GM18499 (cell line): ENCODE data around the gene BIRC7.

Experiments
- ATAC-seq: cut with Tn5 transposase; IDR thresholded peaks from one replicate; pipeline ENCODE4 v1.9.1; 2021; ENCODE audit warnings: moderate number of reproducible peaks; ENCODE audit not compliant: insufficient read depth, unreplicated experiment

The BIRC7 gene

GRCh38 chr20:63223121-63223825, 12.4 kb upstream of the BIRC7 start:
- ATAC-seq: no peak

GRCh38 chr20:63223826-63224207, 11.9 kb upstream of the BIRC7 start:
- ATAC-seq: no peak

GRCh38 chr20:63224412-63225081, 11.2 kb upstream of the BIRC7 start:
- ATAC-seq: no peak

GRCh38 chr20:63225082-63225454, 10.6 kb upstream of the BIRC7 start:
- no peak for ATAC-seq

- no peak for ATAC-seq
Measured at GRCh38 chr20:63226042-63226943, 9.4 kb upstream of the BIRC7 start.

GRCh38 chr20:63227260-63227659, 8.4 kb upstream of the BIRC7 start:
- ATAC-seq: no peak

GRCh38 chr20:63228806-63229205, 6.9 kb upstream of the BIRC7 start:
- ATAC-seq: no peak

GRCh38 chr20:63230800-63231268, 4.9 kb upstream of the BIRC7 start:
- ATAC-seq: no peak

GRCh38 chr20:63232235-63233060, 3.3 kb upstream of the BIRC7 start:
- no peak for ATAC-seq

- no peak for ATAC-seq
Measured at GRCh38 chr20:63233061-63233344, 2.7 kb upstream of the BIRC7 start.

- ATAC-seq: no peak
Measured at GRCh38 chr20:63233924-63234323, 1.8 kb upstream of the BIRC7 start.

GRCh38 chr20:63234693-63235398, 859 bp upstream of the BIRC7 start:
- ATAC-seq: no peak

- no peak for ATAC-seq
Measured at GRCh38 chr20:63236116-63236837, 572 bp downstream of the BIRC7 start.

GRCh38 chr20:63238031-63238430, 2.3 kb downstream of the BIRC7 start:
- no peak for ATAC-seq

GRCh38 chr20:63238514-63239125, 2.9 kb downstream of the BIRC7 start:
- ATAC-seq: no peak

GRCh38 chr20:63239431-63239830, 3.7 kb downstream of the BIRC7 start:
- ATAC-seq: no peak

- no peak for ATAC-seq
Measured at GRCh38 chr20:63240004-63240403, 4.3 kb downstream of the BIRC7 start.

- ATAC-seq: no peak
Measured at GRCh38 chr20:63241272-63241671, 5.6 kb downstream of the BIRC7 start.

GRCh38 chr20:63242736-63243135, 7.0 kb downstream of the BIRC7 start:
- no peak for ATAC-seq
